NCI-H1436 (cell line): ENCODE data around the gene MIXL1.
"Not testable (repeated sequence)": the region's sequence is repeated elsewhere in the genome, so short reads cannot be mapped to it uniquely, and the experiment has no call there.

Source experiments
- DNase-seq: peaks from one replicate; lab custom pipeline; 2025; lab: John Stamatoyannopoulos, UW

MIXL1 gene

GRCh38 chr1:226223157-226223785 lies at the start of gene MIXL1:
Gene MIXL1, plus strand, starts transcription at chr1:226223664. Its CDS starts 18 bp downstream, at chr1:226223682.
- DNase-seq, result no peak

GRCh38 chr1:226176870-226177269 lies 46.6 kb upstream of the MIXL1 start:
- no peak for DNase-seq

DNA sequence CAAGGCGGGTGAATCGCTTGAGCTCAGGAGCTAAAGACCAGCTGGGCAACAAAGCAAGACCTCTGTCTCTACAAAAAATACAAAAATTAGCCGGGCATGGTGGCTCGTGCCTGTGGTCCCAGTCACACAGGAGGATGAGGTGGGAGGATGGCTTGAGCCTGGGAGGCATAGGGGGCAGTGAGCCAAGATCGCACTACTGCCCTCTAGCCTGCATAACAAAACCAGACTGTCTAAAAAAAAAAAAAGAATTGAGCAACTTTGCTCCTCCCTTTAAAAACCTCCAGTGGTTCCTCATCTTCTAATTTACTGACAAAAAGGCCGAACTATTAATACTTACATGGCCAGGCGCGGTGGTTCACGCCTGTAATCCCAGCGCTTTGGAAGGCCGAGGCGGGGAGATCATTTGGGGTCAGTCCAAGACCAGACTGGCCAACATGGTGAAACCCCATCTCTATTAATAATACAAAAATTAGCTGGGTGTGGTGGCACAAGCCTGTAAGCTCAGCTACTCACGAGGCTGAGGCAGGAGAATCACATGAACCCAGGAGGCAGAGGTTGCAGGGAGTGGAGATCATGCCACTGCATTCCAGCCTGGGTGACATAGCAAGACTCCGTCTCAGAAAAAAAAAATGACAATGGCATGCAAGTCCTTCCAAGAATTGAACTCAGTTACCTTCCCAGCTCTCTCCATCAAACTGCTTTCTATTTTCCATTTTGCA lies 41.3 kb upstream of the MIXL1 start:
- no peak for DNase-seq

DNA sequence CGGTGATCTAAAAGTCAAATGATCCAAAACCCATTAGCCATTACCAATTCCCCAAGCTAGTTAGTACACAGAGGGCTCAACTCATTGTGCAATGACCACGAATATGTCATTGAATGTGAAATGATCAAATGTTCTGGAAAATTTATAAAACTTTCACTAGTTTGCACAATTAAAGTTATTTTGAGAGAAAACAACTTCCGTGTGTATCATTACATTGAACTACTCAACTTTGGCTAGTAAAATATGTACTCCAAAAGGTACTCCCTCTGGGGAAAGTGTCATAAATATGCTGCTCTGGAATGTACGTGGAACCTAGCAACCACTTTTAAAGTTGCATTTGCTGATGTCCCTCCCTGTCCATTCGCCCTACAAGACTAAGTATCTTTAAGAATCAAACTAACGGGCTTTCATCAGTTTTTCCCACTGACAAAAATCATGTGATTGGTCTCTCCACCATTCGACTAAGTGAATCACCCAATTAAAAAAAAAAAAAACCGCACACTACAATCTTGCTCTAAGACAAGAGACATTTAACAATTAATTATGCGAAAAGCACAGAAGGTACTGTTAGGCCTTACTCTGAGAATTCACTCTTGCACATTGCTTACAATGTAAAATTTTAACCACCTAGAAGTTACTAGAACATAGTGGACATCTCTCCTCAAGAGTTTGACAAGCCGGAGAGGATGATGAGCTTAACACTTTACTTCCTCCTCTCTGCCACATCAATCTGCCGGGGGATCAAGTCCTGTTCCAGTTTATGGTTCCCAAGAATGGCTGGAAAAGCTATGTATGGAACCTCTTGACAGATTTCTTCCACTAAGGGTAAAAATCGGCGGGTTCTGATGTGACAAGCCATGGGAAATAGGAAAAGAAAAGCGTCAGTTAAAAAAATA lies 38.1 kb upstream of the MIXL1 start:
- no peak for DNase-seq

DNA sequence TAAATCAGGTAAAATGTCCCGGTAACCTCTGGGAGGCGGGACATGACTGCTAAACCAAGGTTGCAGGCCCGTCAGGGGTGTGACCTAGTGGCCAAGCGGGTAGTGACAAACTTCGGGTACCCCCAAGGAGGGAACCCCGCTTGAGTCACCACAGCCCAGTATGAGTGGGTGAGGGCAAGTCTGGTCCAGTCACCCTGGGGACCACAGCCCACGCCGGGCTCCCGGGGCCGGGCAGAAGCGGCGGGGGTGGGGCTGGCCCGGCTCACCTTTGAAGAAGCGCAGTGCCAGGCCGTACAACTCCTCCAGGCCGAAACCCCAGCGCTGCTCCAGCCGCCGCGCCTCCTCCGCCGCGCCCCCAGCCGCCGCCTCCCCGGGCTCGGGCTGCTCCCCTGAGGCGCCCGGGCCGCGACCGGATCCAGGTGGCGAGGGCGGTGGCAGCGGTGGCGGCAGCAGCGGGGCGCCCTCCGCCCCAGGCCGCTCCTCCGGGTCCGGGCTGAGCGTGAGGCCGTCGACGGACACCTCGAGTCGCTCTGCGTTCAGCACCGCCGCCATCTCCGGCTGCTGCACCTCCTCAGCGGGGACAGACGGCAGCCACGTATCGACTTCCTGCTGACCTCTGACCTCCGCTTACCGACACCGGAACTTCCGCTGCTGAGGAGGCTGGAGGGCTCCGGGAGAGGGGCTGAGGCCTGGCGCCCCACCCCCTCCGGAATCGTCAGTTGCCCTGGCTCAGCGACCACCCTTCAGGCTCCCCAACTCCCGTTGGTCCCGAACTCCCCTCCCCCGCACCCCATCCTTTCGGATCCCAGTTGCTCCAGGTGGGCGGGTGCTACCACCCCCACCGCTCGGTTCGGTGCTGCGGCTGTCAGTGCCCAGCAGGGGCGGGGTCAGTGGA lies 37.1 kb upstream of the MIXL1 start, which contains the start of gene ACBD3:
Gene ACBD3, minus strand, starts transcription at position 618 of the 895 bp plus-strand sequence. Its CDS starts 66 bp downstream, at position 552.
- peak; percentile 90 for DNase-seq

GRCh38 chr1:226187019-226187322 lies 36.5 kb upstream of the MIXL1 start:
- no peak for DNase-seq

DNA sequence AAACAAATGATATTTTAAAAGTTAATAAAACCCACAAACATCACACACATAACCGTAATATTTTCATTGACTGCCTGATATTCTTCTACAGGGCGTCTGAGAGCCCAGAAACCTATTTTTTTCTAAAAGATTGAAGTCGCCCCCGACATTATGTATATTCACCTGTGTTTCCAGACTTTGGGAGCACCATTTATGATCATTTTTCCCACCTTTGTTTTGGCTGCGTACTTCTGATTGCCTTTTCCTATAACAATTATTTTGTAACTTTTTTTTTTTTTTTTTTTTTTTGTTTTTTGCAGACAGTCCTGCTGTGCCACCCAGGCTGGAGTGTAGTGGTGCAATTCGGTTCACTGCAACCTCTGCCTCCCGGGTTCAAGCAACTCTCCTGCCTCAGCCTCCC lies 36.1 kb upstream of the MIXL1 start:
- no peak for DNase-seq

- no peak for DNase-seq
These were observed 28.3 kb upstream of the MIXL1 start for GRCh38 chr1:226195144-226195543.

DNA sequence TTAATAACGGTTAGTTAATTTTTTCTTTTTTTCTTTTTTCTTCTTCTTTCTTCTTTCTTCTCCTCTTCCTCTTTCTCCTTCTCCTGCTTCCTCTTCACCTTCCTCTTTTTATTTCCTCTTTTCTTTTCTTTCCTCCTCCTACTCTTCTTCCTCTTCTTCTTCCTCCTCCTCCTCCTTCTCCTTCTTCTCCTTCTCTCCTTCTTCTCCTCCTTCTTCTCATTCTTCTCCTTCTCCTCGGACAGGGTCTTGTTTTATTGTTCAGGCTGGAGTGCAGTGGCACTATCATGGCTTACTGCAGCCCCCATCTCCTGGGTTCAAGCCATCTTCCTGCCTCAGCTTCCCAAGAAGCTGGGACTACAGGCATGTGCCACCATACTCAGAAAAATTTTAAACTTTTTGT lies 23.5 kb upstream of the MIXL1 start:
- no peak for DNase-seq

GRCh38 chr1:226201029-226201593 lies 22.4 kb upstream of the MIXL1 start:
- no peak for DNase-seq

DNA sequence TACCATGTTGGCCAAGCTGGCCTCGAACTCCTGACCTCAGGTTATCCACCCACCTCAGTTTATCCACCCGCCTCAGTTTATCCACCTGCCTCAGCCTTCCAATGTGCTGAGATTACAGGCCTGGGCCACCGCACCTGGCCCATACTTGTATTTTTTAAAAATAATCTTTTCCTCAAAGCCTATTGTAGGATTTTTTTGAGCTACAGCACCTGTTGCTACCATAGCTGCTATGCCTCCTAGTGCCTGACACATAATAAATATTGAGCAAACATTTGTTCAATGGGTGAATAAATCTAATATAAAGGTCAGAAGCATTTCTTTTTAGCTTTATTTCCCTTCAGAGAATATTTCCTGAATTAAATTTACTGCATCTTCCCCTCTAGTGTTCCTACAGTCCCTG lies 21.2 kb upstream of the MIXL1 start:
- DNase-seq, result no peak

GRCh38 chr1:226202666-226203065 lies 20.8 kb upstream of the MIXL1 start:
- not testable (repeated sequence) for DNase-seq

GRCh38 chr1:226203240-226203639 lies 20.2 kb upstream of the MIXL1 start:
- no peak for DNase-seq

DNA sequence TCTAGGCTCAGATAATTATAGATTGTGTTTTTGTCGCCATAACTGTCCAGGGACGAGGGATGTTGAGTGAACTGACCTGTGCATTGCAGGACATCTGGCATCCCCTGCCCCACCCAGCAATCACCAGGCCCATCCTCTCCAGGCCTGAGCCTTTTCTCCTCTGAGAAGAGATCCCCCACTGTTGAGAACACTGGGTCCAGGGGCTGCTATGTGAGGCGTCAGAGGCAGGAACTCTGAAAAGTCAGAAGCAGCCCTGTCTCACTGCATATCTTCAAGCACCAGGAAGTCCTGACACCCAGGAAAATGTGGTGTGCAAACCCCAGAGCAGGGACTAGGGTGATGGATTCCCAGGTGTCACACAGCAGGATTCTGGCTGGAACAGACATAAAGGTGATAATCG lies 19.8 kb upstream of the MIXL1 start:
- DNase-seq, result no peak

DNA sequence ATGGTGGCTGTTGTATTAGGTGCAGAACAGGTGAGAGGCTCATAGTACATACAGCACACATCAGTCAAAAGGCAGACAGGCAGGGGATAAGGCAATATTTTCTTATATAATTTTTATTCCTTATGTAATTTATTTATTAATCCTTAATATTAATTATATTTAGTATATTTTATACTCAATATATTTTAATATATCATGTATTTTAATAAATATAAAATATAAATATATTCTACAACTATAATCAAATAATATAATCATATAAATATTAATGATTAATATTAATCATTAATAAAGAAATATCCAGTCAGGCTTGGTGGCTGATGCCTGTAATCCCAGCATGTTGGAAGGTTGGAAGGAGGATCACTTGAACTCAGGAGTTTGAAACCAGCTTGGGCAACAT lies 19.3 kb upstream of the MIXL1 start:
- DNase-seq, result no peak

DNA sequence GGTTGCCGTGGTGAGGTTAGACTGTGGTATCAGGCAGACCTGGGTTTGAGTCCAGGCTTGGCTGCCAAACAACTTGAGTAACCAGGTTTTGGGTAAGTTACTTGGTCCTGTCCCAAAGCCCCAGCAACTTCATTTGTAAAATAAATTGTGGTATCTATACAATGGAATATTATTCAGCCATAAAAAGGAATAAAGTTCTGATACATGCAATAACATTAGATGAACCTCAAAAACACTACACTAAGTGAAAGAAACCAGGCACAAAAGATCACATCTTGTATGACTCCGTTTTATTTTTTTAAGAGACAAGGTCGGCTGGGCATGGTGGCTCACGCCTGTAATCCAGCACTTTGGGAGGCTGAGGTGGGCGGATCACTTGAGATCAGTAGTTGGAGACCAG lies 16.4 kb upstream of the MIXL1 start:
- no peak for DNase-seq

- no peak for DNase-seq
These were observed 14.0 kb upstream of the MIXL1 start for GRCh38 chr1:226209307-226210059.

GRCh38 chr1:226210571-226211176 lies 12.8 kb upstream of the MIXL1 start:
- no peak for DNase-seq

DNA sequence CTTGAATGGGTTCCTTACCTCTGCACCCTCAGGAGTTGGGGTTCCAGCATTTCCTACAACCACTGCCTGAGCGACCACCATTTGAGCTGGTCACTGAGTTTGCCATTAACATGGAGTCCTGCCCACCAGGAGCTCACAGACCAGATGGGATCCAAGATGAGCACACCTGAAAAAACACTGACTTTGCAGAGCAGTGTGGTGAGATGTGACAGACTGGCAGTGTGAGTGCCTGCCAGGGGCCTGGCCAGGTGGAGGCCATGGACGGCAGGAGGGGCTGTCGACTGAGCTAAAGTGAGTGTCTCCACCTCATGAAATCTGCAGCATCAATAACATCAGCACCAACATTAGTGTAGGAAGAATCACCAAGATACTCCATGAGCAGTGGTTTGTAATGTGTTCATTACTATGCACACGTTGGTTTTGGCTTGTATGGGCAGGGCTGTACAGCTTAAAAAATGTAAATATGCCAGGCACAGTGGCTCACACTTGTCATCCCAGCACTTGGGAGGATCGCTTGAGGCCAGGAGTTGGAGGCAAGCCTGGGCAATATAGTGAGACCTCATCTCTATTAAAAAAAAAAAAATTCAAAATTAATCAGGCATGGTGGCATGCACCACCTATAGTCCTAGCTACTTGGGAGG lies 12.2 kb upstream of the MIXL1 start:
- DNase-seq, result no peak

GRCh38 chr1:226212545-226212944 lies 10.9 kb upstream of the MIXL1 start:
- DNase-seq, result no peak
